ENCODE results near the gene NFKBIE.
A peak's percentile ranks its signal among the peaks of the same experiment; 100 is the strongest.

NFKBIE gene

DNA sequence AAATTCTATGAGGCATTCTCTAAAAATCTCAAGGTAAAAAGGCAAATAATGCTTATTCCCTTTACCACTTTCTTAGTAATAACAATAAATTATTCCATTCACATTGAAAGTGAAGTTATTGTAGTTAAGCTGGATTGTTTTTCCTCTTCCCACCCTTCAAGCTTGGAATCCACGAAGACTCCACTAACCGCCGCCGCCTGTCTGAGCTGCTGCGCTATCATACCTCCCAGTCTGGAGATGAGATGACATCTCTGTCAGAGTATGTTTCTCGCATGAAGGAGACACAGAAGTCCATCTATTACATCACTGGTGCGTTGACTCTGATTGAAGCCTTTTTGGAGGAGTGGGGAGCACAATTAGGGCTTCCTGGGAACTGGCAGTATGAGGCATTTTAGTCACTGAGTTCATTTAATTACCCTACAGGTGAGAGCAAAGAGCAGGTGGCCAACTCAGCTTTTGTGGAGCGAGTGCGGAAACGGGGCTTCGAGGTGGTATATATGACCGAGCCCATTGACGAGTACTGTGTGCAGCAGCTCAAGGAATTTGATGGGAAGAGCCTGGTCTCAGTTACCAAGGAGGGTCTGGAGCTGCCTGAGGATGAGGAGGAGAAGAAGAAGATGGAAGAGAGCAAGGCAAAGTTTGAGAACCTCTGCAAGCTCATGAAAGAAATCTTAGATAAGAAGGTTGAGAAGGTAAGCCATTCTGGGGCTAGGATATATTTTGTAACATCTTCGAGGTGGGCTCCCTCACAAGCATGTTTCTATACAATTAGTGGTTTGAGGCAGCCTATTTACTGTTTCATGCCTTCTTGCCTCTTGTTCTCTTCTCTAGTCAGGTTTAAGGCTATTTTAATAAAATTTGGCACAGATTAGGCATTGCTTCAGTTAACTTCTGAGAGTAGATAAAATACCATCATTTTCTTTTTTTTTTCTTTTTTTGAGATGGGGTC lies 13.5 kb downstream of the NFKBIE start:
- Histone ChIP-seq H3K9me3 (ENCODE audit: control insufficient read depth in 2 of 2, low read length in 2 of 2) (no peaks in the 10 kb centered on the region), H3K9ac (ENCODE audit: low read depth in 1 of 2, low read length in 2 of 2) (no peak overlapping the region), H3K4me3 (ENCODE audit: low read length in 2 of 2) (no peak overlapping the region), H3K27ac (ENCODE audit: low read depth in 2 of 2, low read length in 2 of 2) (no peak overlapping the region), H3K36me3 (ENCODE audit: control insufficient read depth in 2 of 2, insufficient read depth in 2 of 2, low read length in 2 of 2) (peaks cover 61 to 65% of the 10 kb centered on the region in 2 donors), H3K4me1 (ENCODE audit: control insufficient read depth in 2 of 2, insufficient read depth in 2 of 2, low read length in 2 of 2) (peaks cover 15 to 17% of the 10 kb centered on the region in 2 donors), H3K27me3 (ENCODE audit: control insufficient read depth in 2 of 2, insufficient read depth in 2 of 2, low read length in 2 of 2) (no peaks in the 10 kb centered on the region)

DNA sequence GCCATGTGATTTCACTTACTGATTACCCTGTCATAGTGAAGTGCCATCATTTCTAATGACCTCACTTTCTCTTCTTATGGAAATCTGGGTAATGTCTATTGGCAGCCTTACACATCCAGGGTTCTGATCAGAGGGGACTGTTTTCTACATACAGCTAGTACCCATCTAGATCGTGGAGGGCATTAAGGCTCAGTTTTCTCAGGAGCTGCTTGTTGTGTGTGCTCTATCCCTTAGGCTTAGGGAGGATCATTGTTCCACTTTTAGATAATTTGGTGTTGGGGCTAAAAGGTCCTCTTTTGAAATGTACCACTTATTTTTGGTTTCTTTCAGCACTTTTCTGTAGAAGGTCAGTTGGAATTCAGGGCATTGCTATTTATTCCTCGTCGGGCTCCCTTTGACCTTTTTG lies 14.6 kb downstream of the NFKBIE start:
- H3K9me3 ChIP-seq (ENCODE audit: control insufficient read depth in 2 of 2, low read length in 2 of 2): no peaks in the 10 kb centered on the region
- H3K27ac ChIP-seq (ENCODE audit: low read depth in 2 of 2, low read length in 2 of 2): no peak overlapping the region
- H3K9ac ChIP-seq (ENCODE audit: low read depth in 1 of 2, low read length in 2 of 2): no peak overlapping the region
- peaks cover 61 to 65% of the 10 kb centered on the region in 2 donors for H3K36me3 ChIP-seq (ENCODE audit: control insufficient read depth in 2 of 2, insufficient read depth in 2 of 2, low read length in 2 of 2)
- peaks cover 5 to 13% of the 10 kb centered on the region in 2 donors for H3K4me1 ChIP-seq (ENCODE audit: control insufficient read depth in 2 of 2, insufficient read depth in 2 of 2, low read length in 2 of 2)
- no peaks in the 10 kb centered on the region for H3K27me3 ChIP-seq (ENCODE audit: control insufficient read depth in 2 of 2, insufficient read depth in 2 of 2, low read length in 2 of 2)
- H3K4me3 ChIP-seq (ENCODE audit: low read length in 2 of 2): no peak overlapping the region

- Histone ChIP-seq H3K9ac (ENCODE audit: low read depth in 1 of 2, low read length in 2 of 2) (no peak overlapping the region), H3K4me1 (ENCODE audit: control insufficient read depth in 2 of 2, insufficient read depth in 2 of 2, low read length in 2 of 2) (peaks cover 7 to 15% of the 10 kb centered on the region in 2 donors), H3K27ac (ENCODE audit: low read depth in 2 of 2, low read length in 2 of 2) (no peak overlapping the region), H3K27me3 (ENCODE audit: control insufficient read depth in 2 of 2, insufficient read depth in 2 of 2, low read length in 2 of 2) (no peaks in the 10 kb centered on the region), H3K4me3 (ENCODE audit: low read length in 2 of 2) (no peak overlapping the region), H3K36me3 (ENCODE audit: control insufficient read depth in 2 of 2, insufficient read depth in 2 of 2, low read length in 2 of 2) (peaks cover 60 to 62% of the 10 kb centered on the region in 2 donors), H3K9me3 (ENCODE audit: control insufficient read depth in 2 of 2, low read length in 2 of 2) (no peaks in the 10 kb centered on the region)
Measured at GRCh38 chr6:44250067-44250717, 15.2 kb downstream of the NFKBIE start.

DNA sequence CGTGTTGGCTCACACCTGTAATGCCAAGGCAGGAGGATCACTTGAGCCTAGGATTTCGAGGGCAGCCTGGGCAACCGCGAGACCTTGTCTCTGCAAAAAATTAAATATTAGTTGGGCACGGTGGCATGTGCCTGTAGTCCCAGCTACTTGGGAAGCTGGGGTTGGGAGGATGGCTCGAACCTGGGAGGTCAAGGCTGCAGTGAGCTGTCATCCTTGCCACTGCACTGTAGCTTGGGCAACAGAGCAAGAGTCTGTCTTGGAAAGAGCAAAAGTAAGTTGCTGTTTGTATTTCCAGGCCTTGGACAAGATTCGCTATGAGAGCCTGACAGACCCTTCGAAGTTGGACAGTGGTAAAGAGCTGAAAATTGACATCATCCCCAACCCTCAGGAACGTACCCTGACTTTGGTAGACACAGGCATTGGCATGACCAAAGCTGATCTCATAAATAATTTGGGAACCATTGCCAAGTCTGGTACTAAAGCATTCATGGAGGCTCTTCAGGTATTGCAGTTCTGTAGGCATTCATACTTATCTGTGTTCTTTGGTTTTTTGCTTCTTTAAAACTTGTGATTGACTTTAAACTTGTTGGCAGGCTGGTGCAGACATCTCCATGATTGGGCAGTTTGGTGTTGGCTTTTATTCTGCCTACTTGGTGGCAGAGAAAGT lies 16.1 kb downstream of the NFKBIE start:
- H3K4me1 ChIP-seq (ENCODE audit: control insufficient read depth in 2 of 2, insufficient read depth in 2 of 2, low read length in 2 of 2): peaks cover 7 to 15% of the 10 kb centered on the region in 2 donors
- peaks cover 50 to 52% of the 10 kb centered on the region in 2 donors for H3K36me3 ChIP-seq (ENCODE audit: control insufficient read depth in 2 of 2, insufficient read depth in 2 of 2, low read length in 2 of 2)
- no peak overlapping the region for H3K27ac ChIP-seq (ENCODE audit: low read depth in 2 of 2, low read length in 2 of 2)
- H3K4me3 ChIP-seq (ENCODE audit: low read length in 2 of 2): no peak overlapping the region
- H3K9ac ChIP-seq (ENCODE audit: low read depth in 1 of 2, low read length in 2 of 2): no peak overlapping the region
- H3K9me3 ChIP-seq (ENCODE audit: control insufficient read depth in 2 of 2, low read length in 2 of 2): no peaks in the 10 kb centered on the region
- H3K27me3 ChIP-seq (ENCODE audit: control insufficient read depth in 2 of 2, insufficient read depth in 2 of 2, low read length in 2 of 2): no peaks in the 10 kb centered on the region

DNA sequence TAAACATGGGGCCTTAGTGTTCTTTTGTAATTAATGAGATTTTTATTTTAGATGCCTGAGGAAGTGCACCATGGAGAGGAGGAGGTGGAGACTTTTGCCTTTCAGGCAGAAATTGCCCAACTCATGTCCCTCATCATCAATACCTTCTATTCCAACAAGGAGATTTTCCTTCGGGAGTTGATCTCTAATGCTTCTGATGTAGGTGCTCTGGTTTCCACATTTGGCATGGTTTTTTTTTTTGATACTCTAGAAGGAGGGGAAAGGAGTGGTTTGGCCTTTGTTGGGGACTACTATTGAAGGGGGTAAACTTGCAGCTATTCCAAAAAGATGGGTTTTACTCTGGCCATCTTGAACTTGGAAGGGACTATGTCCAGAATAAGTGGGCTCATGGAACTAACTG lies 16.8 kb downstream of the NFKBIE start:
- Histone ChIP-seq H3K4me3 (ENCODE audit: low read length in 2 of 2) (peak overlapping the region; percentile 84 to 100), H3K9me3 (ENCODE audit: control insufficient read depth in 2 of 2, low read length in 2 of 2) (no peaks in the 10 kb centered on the region), H3K27ac (ENCODE audit: low read depth in 2 of 2, low read length in 2 of 2) (peak overlapping the region; percentile 96 to 97), H3K36me3 (ENCODE audit: control insufficient read depth in 2 of 2, insufficient read depth in 2 of 2, low read length in 2 of 2) (peaks cover 44 to 45% of the 10 kb centered on the region in 2 donors), H3K9ac (ENCODE audit: low read depth in 1 of 2, low read length in 2 of 2) (peak overlapping the region; percentile 83 to 100), H3K27me3 (ENCODE audit: control insufficient read depth in 2 of 2, insufficient read depth in 2 of 2, low read length in 2 of 2) (no peaks in the 10 kb centered on the region), H3K4me1 (ENCODE audit: control insufficient read depth in 2 of 2, insufficient read depth in 2 of 2, low read length in 2 of 2) (peaks cover 7 to 15% of the 10 kb centered on the region in 2 donors)

GRCh38 chr6:44247338-44248302 lies 17.7 kb downstream of the NFKBIE start:
- no peaks in the 10 kb centered on the region for H3K27me3 ChIP-seq (ENCODE audit: control insufficient read depth in 2 of 2, insufficient read depth in 2 of 2, low read length in 2 of 2)
- H3K9ac ChIP-seq (ENCODE audit: low read depth in 1 of 2, low read length in 2 of 2): peak overlapping the region; percentile 83 to 100
- H3K36me3 ChIP-seq (ENCODE audit: control insufficient read depth in 2 of 2, insufficient read depth in 2 of 2, low read length in 2 of 2): peaks cover 35 to 36% of the 10 kb centered on the region in 2 donors
- peak overlapping the region; percentile 84 to 100 for H3K4me3 ChIP-seq (ENCODE audit: low read length in 2 of 2)
- no peaks in the 10 kb centered on the region for H3K9me3 ChIP-seq (ENCODE audit: control insufficient read depth in 2 of 2, low read length in 2 of 2)
- peaks cover 7 to 15% of the 10 kb centered on the region in 2 donors for H3K4me1 ChIP-seq (ENCODE audit: control insufficient read depth in 2 of 2, insufficient read depth in 2 of 2, low read length in 2 of 2)
- H3K27ac ChIP-seq (ENCODE audit: low read depth in 2 of 2, low read length in 2 of 2): peak overlapping the region; percentile 96 to 97

- H3K9ac ChIP-seq (ENCODE audit: low read depth in 1 of 2, low read length in 2 of 2): peak within 1 kb of the TSS; percentile 83 to 100
- H3K4me1 ChIP-seq (ENCODE audit: control insufficient read depth in 2 of 2, insufficient read depth in 2 of 2, low read length in 2 of 2): peaks cover 7 to 15% of the 10 kb centered on the region in 2 donors
- H3K4me3 ChIP-seq (ENCODE audit: low read length in 2 of 2): peak within 1 kb of the TSS; percentile 84 to 100
- no peaks in the 10 kb centered on the region for H3K27me3 ChIP-seq (ENCODE audit: control insufficient read depth in 2 of 2, insufficient read depth in 2 of 2, low read length in 2 of 2)
- H3K27ac ChIP-seq (ENCODE audit: low read depth in 2 of 2, low read length in 2 of 2): peak within 1 kb of the TSS; percentile 96 to 97
- peaks cover 29 to 31% of the 10 kb centered on the region in 2 donors for H3K36me3 ChIP-seq (ENCODE audit: control insufficient read depth in 2 of 2, insufficient read depth in 2 of 2, low read length in 2 of 2)
- H3K9me3 ChIP-seq (ENCODE audit: control insufficient read depth in 2 of 2, low read length in 2 of 2): no peaks in the 10 kb centered on the region
Measured at GRCh38 chr6:44246663-44247337, 18.6 kb downstream of the NFKBIE start, which contains the start of gene HSP90AB1. HSP90AB1 (plus strand) TSS chr6:44247101; CDS start chr6:44248630, 1,529 bp downstream.

DNA sequence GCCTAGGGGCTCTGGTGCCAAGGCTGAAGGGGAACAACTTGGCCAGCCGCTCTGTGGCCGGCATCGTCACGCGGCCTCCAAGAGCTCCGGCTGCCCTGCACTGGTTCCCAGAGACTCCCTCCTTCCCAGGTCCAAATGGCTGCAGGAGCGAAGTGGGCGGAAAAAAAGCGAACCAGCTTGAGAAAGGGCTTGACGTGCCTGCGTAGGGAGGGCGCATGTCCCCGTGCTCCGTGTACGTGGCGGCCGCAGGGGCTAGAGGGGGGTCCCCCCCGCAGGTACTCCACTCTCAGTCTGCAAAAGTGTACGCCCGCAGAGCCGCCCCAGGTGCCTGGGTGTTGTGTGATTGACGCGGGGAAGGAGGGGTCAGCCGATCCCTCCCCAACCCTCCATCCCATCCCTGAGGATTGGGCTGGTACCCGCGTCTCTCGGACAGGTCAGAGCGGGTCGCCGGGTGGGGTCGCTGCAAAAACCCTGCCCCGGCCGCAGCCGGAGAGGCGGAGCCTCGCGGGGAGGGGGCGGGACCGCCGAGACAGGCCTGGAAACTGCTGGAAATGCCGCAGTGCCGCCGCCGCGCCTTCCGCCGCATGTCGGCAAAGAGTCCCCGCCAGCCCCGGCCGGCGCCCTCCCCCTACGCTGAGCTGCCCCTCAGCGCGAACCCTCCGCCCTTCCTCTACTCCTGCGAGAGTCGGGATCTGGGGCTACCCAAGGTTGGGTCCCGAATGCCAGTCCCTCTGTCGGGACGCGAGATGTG lies 19.3 kb downstream of the NFKBIE start:
- Histone ChIP-seq H3K9me3 (ENCODE audit: control insufficient read depth in 2 of 2, low read length in 2 of 2) (no peaks in the 10 kb centered on the region), H3K4me1 (ENCODE audit: control insufficient read depth in 2 of 2, insufficient read depth in 2 of 2, low read length in 2 of 2) (peaks cover 7 to 15% of the 10 kb centered on the region in 2 donors), H3K27me3 (ENCODE audit: control insufficient read depth in 2 of 2, insufficient read depth in 2 of 2, low read length in 2 of 2) (no peaks in the 10 kb centered on the region), H3K4me3 (ENCODE audit: low read length in 2 of 2) (peak overlapping the region; percentile 84 to 100), H3K36me3 (ENCODE audit: control insufficient read depth in 2 of 2, insufficient read depth in 2 of 2, low read length in 2 of 2) (peaks cover 23 to 24% of the 10 kb centered on the region in 2 donors), H3K9ac (ENCODE audit: low read depth in 1 of 2, low read length in 2 of 2) (peak overlapping the region; percentile 83 to 100), H3K27ac (ENCODE audit: low read depth in 2 of 2, low read length in 2 of 2) (peak overlapping the region; percentile 96 to 97)
